HG03108 (cell line): ENCODE results near the gene COA7.
"Not testable (repeated sequence)": the region's sequence is repeated elsewhere in the genome, so short reads cannot be mapped to it uniquely, and the experiment has no call there.

Experiments used
- ATAC-seq: cut with Tn5 transposase; IDR thresholded peaks from one replicate; pipeline ENCODE4 v1.9.1; 2021; ENCODE audit warnings: moderate library complexity; ENCODE audit not compliant: unreplicated experiment

The COA7 gene

GRCh38 chr1:52706941-52707926 is 9.1 kb upstream of the COA7 start:
- ATAC-seq = no peak

- no peak for ATAC-seq
Observed at GRCh38 chr1:52706136-52706670, 8.1 kb upstream of the COA7 start.

- ATAC-seq = peak; percentile 85
Observed at GRCh38 chr1:52702886-52703787, 5.0 kb upstream of the COA7 start.

GRCh38 chr1:52695627-52696026 is 2.5 kb downstream of the COA7 start:
- no peak for ATAC-seq

- ATAC-seq = no peak
Observed at GRCh38 chr1:52693843-52694242, 4.3 kb downstream of the COA7 start.

- not testable (repeated sequence) for ATAC-seq
Observed at GRCh38 chr1:52693351-52693750, 4.8 kb downstream of the COA7 start.

- ATAC-seq = no peak
Observed at GRCh38 chr1:52692697-52693096, 5.5 kb downstream of the COA7 start.

- no peak for ATAC-seq
Observed at GRCh38 chr1:52691821-52692220, 6.3 kb downstream of the COA7 start.

GRCh38 chr1:52686830-52687229 is 11.3 kb downstream of the COA7 start:
- ATAC-seq = no peak

GRCh38 chr1:52686261-52686751 is 11.8 kb downstream of the COA7 start:
- ATAC-seq = peak; percentile 86

- no peak for ATAC-seq
Observed at GRCh38 chr1:52684545-52684944, 13.6 kb downstream of the COA7 start.

- no peak for ATAC-seq
Observed at GRCh38 chr1:52683367-52683940, 14.7 kb downstream of the COA7 start.

GRCh38 chr1:52681136-52681535 is 17.0 kb downstream of the COA7 start:
- no peak for ATAC-seq

- ATAC-seq = no peak
Observed at GRCh38 chr1:52680353-52680752, 17.8 kb downstream of the COA7 start.

GRCh38 chr1:52679498-52679897 is 18.6 kb downstream of the COA7 start:
- ATAC-seq = no peak

GRCh38 chr1:52679048-52679447 is 19.1 kb downstream of the COA7 start:
- ATAC-seq = no peak

GRCh38 chr1:52677076-52677806 is 20.9 kb downstream of the COA7 start:
- no peak for ATAC-seq

- no peak for ATAC-seq
Observed at GRCh38 chr1:52676249-52676903, 21.8 kb downstream of the COA7 start.

- no peak for ATAC-seq
Observed at GRCh38 chr1:52674497-52675384, 23.4 kb downstream of the COA7 start.
